Thymus (tissue), 11 donors: ENCODE measurements around the gene GRID2IP. TPM values are rescaled to one million over a fixed set of nuclear protein-coding genes. Genes with fewer than 3 reads are reported as not detected.
"Not testable (repeated sequence)": the region's sequence is repeated elsewhere in the genome, so short reads cannot be mapped to it uniquely, and the experiment has no call there.

ENCODE experiments used
- DNase-seq, 9 donors: peaks; one replicate each; pipeline ENCODE4 v3.0.0-alpha.2; 2013; ENCODE audit warnings: low spot score in 9 of 9, low read depth in 6 of 9, missing footprints in 1 of 9
- H3K27ac ChIP-seq, 2 donors: one replicate each; pipeline ENCODE4 v1.5.1; 2013; ENCODE audit warnings: control low read depth in 1 of 2, low read depth in 1 of 2, low read length in 1 of 2, mild to moderate bottlenecking in 1 of 2, moderate library complexity in 1 of 2
- H3K27me3 ChIP-seq, 2 donors: one replicate each; pipeline ENCODE4 v1.5.1; 2013; ENCODE audit warnings: low read length in 1 of 2; ENCODE audit not compliant: control insufficient read depth in 2 of 2, insufficient read depth in 1 of 2
- H3K36me3 ChIP-seq, 2 donors: one replicate each; pipeline ENCODE4 v1.5.1; 2013; ENCODE audit warnings: low read length in 1 of 2, mild to moderate bottlenecking in 1 of 2, moderate library complexity in 1 of 2; ENCODE audit not compliant: control insufficient read depth in 2 of 2, insufficient read depth in 2 of 2
- H3K4me1 ChIP-seq, 2 donors: one replicate each; pipeline ENCODE4 v1.5.1; 2013; ENCODE audit warnings: low read length in 2 of 2; ENCODE audit not compliant: control insufficient read depth in 2 of 2, insufficient read depth in 2 of 2
- H3K4me3 ChIP-seq, 2 donors: one replicate each; pipeline ENCODE4 v1.5.1; 2013; ENCODE audit warnings: low read length in 2 of 2, control low read depth in 1 of 2, mild to moderate bottlenecking in 1 of 2
- H3K9me3 ChIP-seq, 2 donors: one replicate each; pipeline ENCODE4 v1.5.1; 2013; ENCODE audit warnings: low read length in 1 of 2, mild to moderate bottlenecking in 1 of 2; ENCODE audit not compliant: control insufficient read depth in 2 of 2, insufficient read depth in 1 of 2
- WGBS: extraction: QIAGEN DNeasy Blood & Tissue Kit; methylation state at CpG from one replicate; pipeline ENCODE4 v1.1.7; 2013; 5-methylcytosine and 5-hydroxymethylcytosine counted together
- polyA plus RNA-seq: library from polyadenylated mRNA; stranded (reverse); fragments of 200-250 nt; gene quantifications from one replicate; pipeline ENCODE4 v1.2.3, GENCODE V29; 2013
- total RNA-seq: library from RNA; stranded (reverse); fragments of 120-200 nt; gene quantifications from one replicate; pipeline ENCODE4 v1.2.4, GENCODE V29; 2013
- donor health status: healthy.

Gene GRID2IP
- total and polyA plus RNA-seq, 2 donors = 0.28 to 0.46 TPM

- H3K27ac ChIP-seq = no peak overlapping the region
- 98% methylated on average over 18 of the region's 18 CpGs for WGBS
- H3K36me3 ChIP-seq = peaks cover 32% of the 10 kb centered on the region in 2 donors
- H3K4me1 ChIP-seq = peaks cover 5 to 14% of the 10 kb centered on the region in 2 donors
- H3K27me3 ChIP-seq = no peaks in the 10 kb centered on the region
- H3K9me3 ChIP-seq = no peaks in the 10 kb centered on the region
- no peak for DNase-seq
- H3K4me3 ChIP-seq = peak overlapping the region in 1 of 2 donors; percentile 94
Observed at GRCh38 chr7:6578114-6579084, 27.1 kb upstream of the GRID2IP start.

DNA sequence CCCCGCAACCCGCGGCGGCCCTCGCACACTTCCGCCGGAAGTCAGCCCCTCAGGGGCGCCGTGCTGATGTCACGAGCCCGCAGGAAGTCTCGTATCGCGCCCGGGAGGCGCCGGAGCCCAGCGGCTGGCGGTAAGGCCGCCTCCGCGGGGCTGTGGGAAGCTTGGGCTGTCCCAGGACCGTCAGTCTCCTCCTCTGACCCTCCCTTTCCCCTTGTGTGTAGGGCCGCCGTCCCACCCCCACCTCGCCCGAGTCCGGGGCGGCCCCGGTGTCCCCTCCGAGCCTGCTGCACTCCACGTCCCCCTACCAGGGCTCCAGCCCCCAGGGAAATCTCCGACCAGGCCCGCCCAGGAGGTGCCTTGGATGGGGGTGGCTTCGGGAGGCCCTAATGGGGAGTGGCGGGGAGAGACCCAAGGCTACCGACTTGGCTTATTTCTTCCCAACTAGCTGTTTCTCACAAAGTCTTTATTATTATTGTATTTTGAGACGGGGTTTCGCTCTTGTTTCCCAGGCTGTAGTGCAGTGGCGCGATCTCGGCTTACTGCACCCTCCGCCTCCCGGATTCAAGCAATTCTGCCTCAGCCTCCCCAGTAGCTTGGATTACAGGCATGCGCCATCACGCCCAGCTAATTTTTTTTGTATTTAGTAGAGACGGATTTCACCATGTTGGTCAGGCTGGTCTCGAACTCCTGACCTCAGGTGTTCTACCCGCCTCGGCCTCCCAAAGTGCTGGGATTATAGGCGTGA, 26.3 kb upstream of the GRID2IP start, which contains the start of gene ZDHHC4:
ZDHHC4 (plus strand) TSS at position 86 of the 745 bp plus-strand sequence. CDS start 3,108 bp downstream, outside the sequence.
- DNase-seq = peak in 8 of 9 donors; percentile 66 to 93 (median 80)
- H3K9me3 ChIP-seq = no peaks in the 10 kb centered on the region
- peaks cover 23% of the 10 kb centered on the region in 2 donors for H3K36me3 ChIP-seq
- H3K27me3 ChIP-seq = no peaks in the 10 kb centered on the region
- peaks cover 5 to 14% of the 10 kb centered on the region in 2 donors for H3K4me1 ChIP-seq
- peak within 1 kb of the TSS; percentile 90 to 97 for H3K27ac ChIP-seq
- WGBS = 19% methylated on average over 51 of the region's 51 CpGs
- peak within 1 kb of the TSS; percentile 88 to 94 for H3K4me3 ChIP-seq

DNA sequence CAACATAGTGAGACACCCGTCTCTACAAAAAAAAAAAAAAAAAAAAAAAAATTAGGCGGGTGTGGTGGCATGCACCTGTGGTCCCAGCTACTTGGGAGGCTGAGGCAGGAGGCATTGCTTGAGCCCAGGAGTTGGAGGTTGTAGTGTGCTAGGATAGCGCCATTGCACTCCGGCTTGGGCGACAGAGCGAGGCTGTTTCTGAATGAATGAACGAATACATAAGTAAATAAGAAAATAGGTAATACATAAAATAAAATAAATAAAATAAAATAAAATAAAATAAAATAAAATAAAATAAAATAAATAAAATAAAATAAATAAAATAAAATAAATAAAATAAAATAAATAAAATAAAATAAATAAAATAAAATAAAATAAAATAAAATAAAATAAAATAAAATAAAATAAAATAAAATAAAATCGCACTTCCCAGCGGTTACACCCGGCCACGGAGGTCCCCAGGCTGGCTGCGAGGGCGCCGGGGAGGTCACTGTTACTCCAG, 25.7 kb upstream of the GRID2IP start:
- peak in 1 of 9 donors; percentile 46 for DNase-seq

GRCh38 chr7:6576024-6576866, 25.0 kb upstream of the GRID2IP start:
- DNase-seq = no peak
- Histone ChIP-seq H3K4me3 (peak overlapping the region; percentile 88 to 94), H3K4me1 (peaks cover 5 to 14% of the 10 kb centered on the region in 2 donors), H3K27ac (no peak overlapping the region), H3K9me3 (no peaks in the 10 kb centered on the region), H3K27me3 (no peaks in the 10 kb centered on the region), H3K36me3 (peaks cover 11 to 12% of the 10 kb centered on the region in 2 donors)
- 79% methylated on average over 14 of the region's 14 CpGs for WGBS

More for the DNA sequence above, 25.7 kb upstream of the GRID2IP start:
- H3K9me3 ChIP-seq, H3K27me3 ChIP-seq: not testable (repeated sequence)
- Histone ChIP-seq H3K4me3 (peak overlapping the region; percentile 88 to 94), H3K27ac (peak overlapping the region; percentile 90 to 97), H3K4me1 (peaks cover 5 to 14% of the 10 kb centered on the region in 2 donors), H3K36me3 (peaks cover 17 to 18% of the 10 kb centered on the region in 2 donors)
- 10% methylated on average over 14 of the region's 14 CpGs for WGBS

GRCh38 chr7:6575281-6576023, 24.2 kb upstream of the GRID2IP start:
- WGBS = 95% methylated on average over 9 of the region's 9 CpGs
- Histone ChIP-seq H3K27ac (no peak overlapping the region), H3K4me1 (peaks cover 5 to 14% of the 10 kb centered on the region in 2 donors), H3K27me3 (no peaks in the 10 kb centered on the region), H3K36me3 (peaks cover 3 to 4% of the 10 kb centered on the region in 2 donors), H3K9me3 (no peaks in the 10 kb centered on the region), H3K4me3 (no peak overlapping the region)
- DNase-seq = no peak

DNA sequence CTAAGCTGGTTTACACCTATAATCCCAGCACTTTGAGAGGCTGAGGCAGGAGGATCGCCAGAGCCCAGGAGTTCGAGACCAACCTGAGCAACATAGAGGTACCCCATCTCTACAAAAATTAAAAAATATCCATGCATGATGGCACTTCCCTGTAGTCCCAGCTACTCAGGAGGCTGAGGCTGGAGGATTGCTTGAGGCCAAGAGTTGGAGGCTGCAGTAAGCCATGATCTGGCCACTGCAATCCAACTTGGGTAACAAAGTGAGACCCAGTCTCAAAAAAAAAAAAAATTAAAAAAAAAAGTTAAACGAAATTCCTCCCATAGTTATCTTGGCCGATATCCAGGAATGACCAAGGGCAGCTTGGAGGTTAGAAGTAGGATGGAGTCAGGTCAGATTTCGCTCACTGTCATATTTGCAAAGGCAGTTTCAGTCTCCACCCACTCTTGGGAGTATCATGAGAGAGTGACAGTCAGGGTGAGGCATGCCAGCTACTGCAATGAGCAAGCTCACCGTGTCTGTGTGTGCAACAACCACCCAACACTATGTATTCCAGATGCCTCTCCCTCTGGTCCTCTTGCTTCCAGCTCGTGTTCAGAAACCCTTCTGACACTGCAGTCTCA, 20.0 kb upstream of the GRID2IP start:
- Histone ChIP-seq H3K9me3 (no peaks in the 10 kb centered on the region), H3K4me1 (peaks cover 0 to 1% of the 10 kb centered on the region in 2 donors), H3K27me3 (no peaks in the 10 kb centered on the region), H3K4me3 (no peak overlapping the region), H3K27ac (no peak overlapping the region), H3K36me3 (no peaks in the 10 kb centered on the region)
- 90% methylated on average over 7 of the region's 7 CpGs for WGBS
- no peak for DNase-seq

DNA sequence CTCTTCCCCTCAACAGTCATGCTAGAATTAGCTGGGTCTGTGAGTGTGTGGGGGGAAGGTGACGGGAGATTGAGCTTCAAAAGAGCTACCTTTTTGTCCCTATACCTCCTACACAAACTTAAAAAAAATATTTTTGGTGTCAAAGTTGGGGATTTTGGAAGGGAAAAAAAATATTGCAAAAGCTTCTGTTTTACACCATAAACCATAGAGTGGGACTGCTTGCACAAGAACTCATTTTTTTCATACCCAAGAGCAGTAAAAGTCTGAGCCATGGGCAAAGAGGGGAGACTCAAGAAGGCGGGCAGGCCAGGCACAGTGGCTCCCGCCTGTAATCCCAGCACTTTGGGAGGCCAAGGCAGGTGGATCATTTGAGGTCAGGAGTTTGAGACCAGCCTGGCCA, 16.6 kb upstream of the GRID2IP start:
- DNase-seq = no peak
- no peak overlapping the region for H3K27ac ChIP-seq
- H3K9me3 ChIP-seq = no peaks in the 10 kb centered on the region
- 91% methylated on average over 3 of the region's 3 CpGs for WGBS
- H3K27me3 ChIP-seq = no peaks in the 10 kb centered on the region
- H3K4me1 ChIP-seq = no peaks in the 10 kb centered on the region
- no peak overlapping the region for H3K4me3 ChIP-seq
- no peaks in the 10 kb centered on the region for H3K36me3 ChIP-seq
